HCT116 (cell line): ENCODE results near the gene FAM118A. TPM values are rescaled to one million over a fixed set of nuclear protein-coding genes. Genes with fewer than 3 reads are reported as not detected.

Source experiments
- ATAC-seq: fragments of 200-7000 bp; cut with Tn5 transposase; 2 replicates; pipeline ENCODE4 v1.9.1; 2020; ENCODE audit warnings: mild to moderate bottlenecking, moderate library complexity
- BruUV-seq: library from RNA; stranded (reverse); fragments of 400-500 nt; replicated peaks from 2 replicates; lab custom pipeline; 2021; lab: Mats Ljungman, UMichigan
- CTCF ChIA-PET: fragments of 300-600 bp; sonication (Branson Sonifier 250); formaldehyde crosslinking; loops from one replicate; lab custom pipeline; 2021; ENCODE audit warnings: antibody characterized with exemption; lab: Charles Lee
- POLR2A ChIA-PET: fragments of 300-600, 350-600 bp; sonication (Branson Sonifier 250); formaldehyde crosslinking; loops from one replicate; lab custom pipeline; 2021; ENCODE audit warnings: antibody characterized with exemption; lab: Charles Lee
- RAD21 ChIA-PET, 2 experiments: fragments of 300-600 bp; sonication (Branson Sonifier 250); formaldehyde crosslinking; loops; one replicate each; lab custom pipeline; 2023; ENCODE audit warnings: low total read pairs in 2 of 2; ENCODE audit not compliant: uncharacterized antibody in 2 of 2, unreplicated experiment in 2 of 2, low non-redundant PET in 1 of 2; lab: Charles Lee
- DNase-seq: peaks from one replicate; pipeline ENCODE4 v3.0.0-alpha.2; 2010; ENCODE audit warnings: low read depth, low spot score
- H2AFZ ChIP-seq: fragments of 200-600 bp; shearing (Covaris generic), sonication (generic); 2 replicates; pipeline ENCODE4 v1.6.1; 2017; ENCODE audit warnings: low read depth, mixed run types, mixed read lengths, antibody characterized with exemption, low read length; ENCODE audit not compliant: poor library complexity, severe bottlenecking
- H3K27ac ChIP-seq: 2 replicates; pipeline ENCODE4 v1.5.1; 2012; ENCODE audit warnings: low read depth, low read length
- H3K27me3 ChIP-seq: fragments of 200-600 bp; sonication (generic); 2 replicates; pipeline ENCODE4 v1.6.1; 2016; ENCODE audit warnings: mixed run types, low read length, mixed read lengths; ENCODE audit not compliant: insufficient read depth
- H3K36me3 ChIP-seq, 2 experiments: fragments of 200-500 bp in 1 of 2; fragments of 200-600 bp in 1 of 2; sonication (Bioruptor generic) in 1 of 2; sonication (generic) in 1 of 2; 2 replicates each; pipeline versions ENCODE4 v1.5.1 to v1.6.1; 2014 to 2016; ENCODE audit warnings: low read length in 2 of 2, inconsistent platforms in 1 of 2, mixed read lengths in 1 of 2, mixed run types in 1 of 2; ENCODE audit not compliant: insufficient read depth in 2 of 2, control insufficient read depth in 1 of 2
- H3K4me1 ChIP-seq, 2 experiments: fragments of 200-600 bp in 1 of 2; sonication (generic) in 1 of 2; 2 replicates each; pipeline versions ENCODE4 v1.5.1 to v1.6.1; 2012 to 2017; ENCODE audit warnings: low read length in 2 of 2, inconsistent platforms in 1 of 2, mild to moderate bottlenecking in 1 of 2, mixed read lengths in 1 of 2, mixed run types in 1 of 2, moderate library complexity in 1 of 2; ENCODE audit not compliant: insufficient read depth in 2 of 2, control insufficient read depth in 1 of 2
- H3K4me2 ChIP-seq: fragments of 200-600 bp; sonication (generic); 2 replicates; pipeline ENCODE4 v1.6.1; 2017; ENCODE audit warnings: mixed run types, low read length, mixed read lengths
- H3K4me3 ChIP-seq, 2 experiments: fragments of 200-600 bp in 1 of 2; sonication (generic) in 1 of 2; replicated peaks in 1 of 2; 2 replicates each; pipeline ENCODE4 v1.5.1; 2011 to 2016; ENCODE audit warnings: low read length in 2 of 2, control low read depth in 1 of 2, low read depth in 1 of 2, mild to moderate bottlenecking in 1 of 2, mixed read lengths in 1 of 2, mixed run types in 1 of 2
- H3K79me2 ChIP-seq: fragments of 200-600 bp; sonication (generic); 2 replicates; pipeline ENCODE4 v1.6.1; 2017; ENCODE audit warnings: mild to moderate bottlenecking, mixed run types, low read length, moderate library complexity, mixed read lengths; ENCODE audit not compliant: insufficient read depth
- H3K9ac ChIP-seq: fragments of 200-600 bp; sonication (generic); 2 replicates; pipeline ENCODE4 v1.6.1; 2016; ENCODE audit warnings: low read length, mixed read lengths
- H3K9me2 ChIP-seq: fragments of 200-600 bp; sonication (generic), shearing (Covaris generic); 2 replicates; pipeline ENCODE4 v1.6.1; 2017; ENCODE audit warnings: mixed run types, mild to moderate bottlenecking, moderate library complexity; ENCODE audit not compliant: insufficient read depth
- H3K9me3 ChIP-seq, 2 experiments: fragments of 200-500 bp in 1 of 2; fragments of 200-600 bp in 1 of 2; sonication (Bioruptor generic) in 1 of 2; sonication (generic) in 1 of 2; 2 replicates each; pipeline ENCODE4 v1.6.1; 2014 to 2017; ENCODE audit warnings: low read length in 2 of 2, mixed read lengths in 2 of 2, inconsistent platforms in 1 of 2, low read depth in 1 of 2, mild to moderate bottlenecking in 1 of 2, mixed run types in 1 of 2, moderate library complexity in 1 of 2; ENCODE audit not compliant: control insufficient read depth in 1 of 2, insufficient read depth in 1 of 2
- H4K20me1 ChIP-seq: fragments of 200-600 bp; sonication (generic), shearing (Covaris generic); 2 replicates; pipeline ENCODE4 v1.6.1; 2017; ENCODE audit warnings: mixed run types, mild to moderate bottlenecking, moderate library complexity; ENCODE audit not compliant: insufficient read depth
- CEBPB ChIP-seq: IDR thresholded peaks from 2 replicates; pipeline ENCODE4 v1.6.1; 2012; ENCODE audit warnings: low read depth
- EGR1 ChIP-seq: IDR thresholded peaks from 2 replicates; pipeline ENCODE4 v1.6.1; 2012; ENCODE audit warnings: low read depth
- EZH2 ChIP-seq: fragments of 200-600 bp; sonication (generic); IDR thresholded peaks from 2 replicates; pipeline ENCODE4 v1.6.1; 2017; ENCODE audit warnings: antibody characterized with exemption, mixed run types
- EZH2phosphoT487 ChIP-seq: fragments of 200-600 bp; IDR thresholded peaks from 2 replicates; pipeline ENCODE4 v1.6.1; 2018; ENCODE audit warnings: antibody characterized with exemption, borderline replicate concordance
- FOSL1 ChIP-seq: IDR thresholded peaks from 2 replicates; pipeline ENCODE4 v1.6.1; 2012; ENCODE audit warnings: low read depth
- POLR2A ChIP-seq: IDR thresholded peaks from 2 replicates; pipeline ENCODE4 v1.7.0; 2011; ENCODE audit warnings: borderline replicate concordance; ENCODE audit not compliant: insufficient read depth, insufficient read length; ENCODE audit errors: extremely low read depth
- POLR2AphosphoS5 ChIP-seq: IDR thresholded peaks from 2 replicates; pipeline ENCODE4 v1.6.1; 2011; ENCODE audit warnings: mild to moderate bottlenecking, low read depth, low read length, moderate library complexity
- SIN3A ChIP-seq: IDR thresholded peaks from 2 replicates; pipeline ENCODE4 v1.6.1; 2012; ENCODE audit warnings: low read depth
- TCF7L2 ChIP-seq: IDR thresholded peaks from 2 replicates; pipeline ENCODE4 v1.7.0; 2011; ENCODE audit warnings: borderline replicate concordance, inconsistent platforms; ENCODE audit not compliant: insufficient read depth, insufficient read length; ENCODE audit errors: extremely low read depth
- YY1 ChIP-seq: IDR thresholded peaks from 2 replicates; pipeline ENCODE4 v1.6.1; 2011; ENCODE audit warnings: low read length, low read depth, moderate library complexity, mild to moderate bottlenecking; ENCODE audit not compliant: insufficient replicate concordance; ENCODE audit errors: extremely low read depth
- ZFX ChIP-seq: fragments of 450-650 bp; IDR thresholded peaks from 2 replicates; pipeline ENCODE4 v1.6.1; 2017
- ZNF274 ChIP-seq: fragments of 200-500 bp; sonication (Bioruptor generic); IDR thresholded peaks from 2 replicates; pipeline ENCODE4 v1.6.1; 2014; ENCODE audit warnings: mild to moderate bottlenecking, low read depth, low read length, inconsistent platforms
- intact Hi-C: fragments of 100-400 bp; cut with micrococcal nuclease; formaldehyde crosslinking; loops from 2 replicates; pipeline ENCODE4 v1.10.0; 2022
- total RNA-seq: library from RNA; stranded (reverse); gene quantifications from one replicate; pipeline ENCODE4 v1.2.1, GENCODE V29; 2021; ENCODE audit not compliant: unreplicated experiment
- TF ChIP-seq, protein P1 (sequence below): IDR thresholded peaks from 2 replicates; pipeline ENCODE4 v1.6.1; 2012
- TF ChIP-seq, protein P2 (sequence below): IDR thresholded peaks from 2 replicates; pipeline ENCODE4 v1.6.1; 2011; ENCODE audit warnings: mild to moderate bottlenecking, low read length, moderate library complexity; ENCODE audit not compliant: insufficient replicate concordance; ENCODE audit errors: extremely low read depth
- TF ChIP-seq, protein P3 (sequence below), 3 experiments: fragments of 200-600 bp in 1 of 3; sonication (generic) in 1 of 3; IDR thresholded peaks in 2 of 3; conservative IDR thresholded peaks in 1 of 3; 2 replicates each; pipeline ENCODE4 v1.5.1; 2012 to 2017; ENCODE audit warnings: low read depth in 2 of 3, low read length in 2 of 3, antibody characterized with exemption in 1 of 3, borderline replicate concordance in 1 of 3, control low read depth in 1 of 3, mild to moderate bottlenecking in 1 of 3, mixed read lengths in 1 of 3, mixed run types in 1 of 3, moderate library complexity in 1 of 3; ENCODE audit not compliant: insufficient read depth in 1 of 3
- TF ChIP-seq, protein P4 (sequence below): IDR thresholded peaks from 2 replicates; pipeline ENCODE4 v1.6.1; 2012
- TF ChIP-seq, protein P5 (sequence below): IDR thresholded peaks from 2 replicates; pipeline ENCODE4 v1.6.1; 2012; ENCODE audit warnings: low read depth

Gene FAM118A
- total RNA-seq, 1 experiment from 2014 or later, result 43.2 TPM

DNA sequence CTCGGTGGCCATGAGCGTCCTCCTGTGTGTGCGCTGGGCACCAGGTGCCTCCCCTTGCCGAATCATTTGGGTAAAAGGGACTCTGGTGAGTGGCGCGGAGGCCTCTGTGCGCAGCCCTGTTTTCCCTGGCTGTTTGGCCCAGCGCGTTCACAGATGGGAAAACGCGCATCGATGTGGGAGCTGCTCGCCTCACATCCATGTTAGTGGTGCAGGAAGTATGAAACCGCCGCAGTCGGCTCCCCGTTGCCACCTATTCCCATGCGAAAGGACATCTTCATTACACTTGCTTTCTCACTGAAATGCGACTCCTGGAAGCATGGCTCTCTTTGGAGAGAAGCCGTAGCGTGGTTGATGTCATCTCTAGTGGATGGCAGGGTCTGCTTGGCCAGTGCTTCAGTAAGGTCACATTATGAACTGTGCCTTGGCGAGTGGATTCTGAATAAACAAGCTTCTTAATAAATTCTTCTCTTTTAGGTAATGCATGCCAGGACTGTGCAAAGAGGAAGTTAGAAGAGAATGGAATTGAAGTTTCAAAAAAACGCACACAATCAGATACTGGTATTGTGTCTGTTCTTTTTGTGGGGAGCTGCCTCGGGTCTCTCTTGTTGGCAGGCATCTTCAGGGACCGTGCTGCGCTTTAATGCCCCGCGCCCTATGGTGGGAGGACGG lies 26.3 kb downstream of the FAM118A start:
- no peak for ATAC-seq
- H3K9me2 ChIP-seq, result no peaks in the 10 kb centered on the region
- no peak overlapping the region for H3K9ac ChIP-seq
- H3K4me3 ChIP-seq, result no peak overlapping the region
- H4K20me1 ChIP-seq, result no peaks in the 10 kb centered on the region
- no peaks in the 10 kb centered on the region for H3K4me1 ChIP-seq
- intact Hi-C loops, result no loop called here
- H3K27me3 ChIP-seq, result no peaks in the 10 kb centered on the region
- no peaks in the 10 kb centered on the region for H3K9me3 ChIP-seq
- DNase-seq, result no peak
- ChIA-PET RAD21 (no interaction called here), CTCF (no interaction called here)
- H2AFZ ChIP-seq, result no peak overlapping the region
- no peak overlapping the region for H3K4me2 ChIP-seq
- no peak overlapping the region for H3K27ac ChIP-seq
- no peak for TF ChIP-seq CEBPB
- TF ChIP-seq ZFX, result no peak
- no peak for TF ChIP-seq POLR2A
- TF ChIP-seq YY1, result no peak
- TF ChIP-seq TCF7L2, result no peak
- TF ChIP-seq, protein P1, sequence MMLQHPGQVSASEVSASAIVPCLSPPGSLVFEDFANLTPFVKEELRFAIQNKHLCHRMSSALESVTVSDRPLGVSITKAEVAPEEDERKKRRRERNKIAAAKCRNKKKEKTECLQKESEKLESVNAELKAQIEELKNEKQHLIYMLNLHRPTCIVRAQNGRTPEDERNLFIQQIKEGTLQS, result no peak
- no peak for TF ChIP-seq ZNF274
- no peak for TF ChIP-seq EGR1
- TF ChIP-seq, protein P2, sequence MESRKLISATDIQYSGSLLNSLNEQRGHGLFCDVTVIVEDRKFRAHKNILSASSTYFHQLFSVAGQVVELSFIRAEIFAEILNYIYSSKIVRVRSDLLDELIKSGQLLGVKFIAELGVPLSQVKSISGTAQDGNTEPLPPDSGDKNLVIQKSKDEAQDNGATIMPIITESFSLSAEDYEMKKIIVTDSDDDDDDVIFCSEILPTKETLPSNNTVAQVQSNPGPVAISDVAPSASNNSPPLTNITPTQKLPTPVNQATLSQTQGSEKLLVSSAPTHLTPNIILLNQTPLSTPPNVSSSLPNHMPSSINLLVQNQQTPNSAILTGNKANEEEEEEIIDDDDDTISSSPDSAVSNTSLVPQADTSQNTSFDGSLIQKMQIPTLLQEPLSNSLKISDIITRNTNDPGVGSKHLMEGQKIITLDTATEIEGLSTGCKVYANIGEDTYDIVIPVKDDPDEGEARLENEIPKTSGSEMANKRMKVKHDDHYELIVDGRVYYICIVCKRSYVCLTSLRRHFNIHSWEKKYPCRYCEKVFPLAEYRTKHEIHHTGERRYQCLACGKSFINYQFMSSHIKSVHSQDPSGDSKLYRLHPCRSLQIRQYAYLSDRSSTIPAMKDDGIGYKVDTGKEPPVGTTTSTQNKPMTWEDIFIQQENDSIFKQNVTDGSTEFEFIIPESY, result no peak
- no peak for TF ChIP-seq POLR2AphosphoS5
- TF ChIP-seq EZH2, result no peak
- no peak for TF ChIP-seq SIN3A
- TF ChIP-seq, protein P3, sequence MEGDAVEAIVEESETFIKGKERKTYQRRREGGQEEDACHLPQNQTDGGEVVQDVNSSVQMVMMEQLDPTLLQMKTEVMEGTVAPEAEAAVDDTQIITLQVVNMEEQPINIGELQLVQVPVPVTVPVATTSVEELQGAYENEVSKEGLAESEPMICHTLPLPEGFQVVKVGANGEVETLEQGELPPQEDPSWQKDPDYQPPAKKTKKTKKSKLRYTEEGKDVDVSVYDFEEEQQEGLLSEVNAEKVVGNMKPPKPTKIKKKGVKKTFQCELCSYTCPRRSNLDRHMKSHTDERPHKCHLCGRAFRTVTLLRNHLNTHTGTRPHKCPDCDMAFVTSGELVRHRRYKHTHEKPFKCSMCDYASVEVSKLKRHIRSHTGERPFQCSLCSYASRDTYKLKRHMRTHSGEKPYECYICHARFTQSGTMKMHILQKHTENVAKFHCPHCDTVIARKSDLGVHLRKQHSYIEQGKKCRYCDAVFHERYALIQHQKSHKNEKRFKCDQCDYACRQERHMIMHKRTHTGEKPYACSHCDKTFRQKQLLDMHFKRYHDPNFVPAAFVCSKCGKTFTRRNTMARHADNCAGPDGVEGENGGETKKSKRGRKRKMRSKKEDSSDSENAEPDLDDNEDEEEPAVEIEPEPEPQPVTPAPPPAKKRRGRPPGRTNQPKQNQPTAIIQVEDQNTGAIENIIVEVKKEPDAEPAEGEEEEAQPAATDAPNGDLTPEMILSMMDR (IDR thresholded peaks at IDR 0.05 in 2 of 3, conservative IDR thresholded peaks at IDR 0.05 in 1 of 3; ENCODE audit: borderline replicate concordance in 1 of 3, insufficient read depth in 1 of 3, low read depth in 2 of 3, low read length in 2 of 3), result no peak
- TF ChIP-seq FOSL1, result no peak
- TF ChIP-seq, protein P4, sequence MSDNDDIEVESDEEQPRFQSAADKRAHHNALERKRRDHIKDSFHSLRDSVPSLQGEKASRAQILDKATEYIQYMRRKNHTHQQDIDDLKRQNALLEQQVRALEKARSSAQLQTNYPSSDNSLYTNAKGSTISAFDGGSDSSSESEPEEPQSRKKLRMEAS, result no peak
- no peak for TF ChIP-seq EZH2phosphoT487
- TF ChIP-seq, protein P5, sequence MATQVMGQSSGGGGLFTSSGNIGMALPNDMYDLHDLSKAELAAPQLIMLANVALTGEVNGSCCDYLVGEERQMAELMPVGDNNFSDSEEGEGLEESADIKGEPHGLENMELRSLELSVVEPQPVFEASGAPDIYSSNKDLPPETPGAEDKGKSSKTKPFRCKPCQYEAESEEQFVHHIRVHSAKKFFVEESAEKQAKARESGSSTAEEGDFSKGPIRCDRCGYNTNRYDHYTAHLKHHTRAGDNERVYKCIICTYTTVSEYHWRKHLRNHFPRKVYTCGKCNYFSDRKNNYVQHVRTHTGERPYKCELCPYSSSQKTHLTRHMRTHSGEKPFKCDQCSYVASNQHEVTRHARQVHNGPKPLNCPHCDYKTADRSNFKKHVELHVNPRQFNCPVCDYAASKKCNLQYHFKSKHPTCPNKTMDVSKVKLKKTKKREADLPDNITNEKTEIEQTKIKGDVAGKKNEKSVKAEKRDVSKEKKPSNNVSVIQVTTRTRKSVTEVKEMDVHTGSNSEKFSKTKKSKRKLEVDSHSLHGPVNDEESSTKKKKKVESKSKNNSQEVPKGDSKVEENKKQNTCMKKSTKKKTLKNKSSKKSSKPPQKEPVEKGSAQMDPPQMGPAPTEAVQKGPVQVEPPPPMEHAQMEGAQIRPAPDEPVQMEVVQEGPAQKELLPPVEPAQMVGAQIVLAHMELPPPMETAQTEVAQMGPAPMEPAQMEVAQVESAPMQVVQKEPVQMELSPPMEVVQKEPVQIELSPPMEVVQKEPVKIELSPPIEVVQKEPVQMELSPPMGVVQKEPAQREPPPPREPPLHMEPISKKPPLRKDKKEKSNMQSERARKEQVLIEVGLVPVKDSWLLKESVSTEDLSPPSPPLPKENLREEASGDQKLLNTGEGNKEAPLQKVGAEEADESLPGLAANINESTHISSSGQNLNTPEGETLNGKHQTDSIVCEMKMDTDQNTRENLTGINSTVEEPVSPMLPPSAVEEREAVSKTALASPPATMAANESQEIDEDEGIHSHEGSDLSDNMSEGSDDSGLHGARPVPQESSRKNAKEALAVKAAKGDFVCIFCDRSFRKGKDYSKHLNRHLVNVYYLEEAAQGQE, result no peak
- TF ChIP-seq, all 23 proteins: peak for 0
- Histone ChIP-seq H3K79me2 (no peaks in the 10 kb centered on the region), H3K36me3 (peaks cover 31 to 40% of the 10 kb centered on the region in 2 experiments; a peak in 3 of 4 replicates)
- BruUV-seq, result no TSS peak
- POLR2A ChIA-PET, result no interaction called here
